RWPE1 (cell line): Measurements from ENCODE around the gene LAPTM5.

Source experiments
- CTCF ChIA-PET: fragments of 350-600 bp; sonication (Branson Sonifier 250); formaldehyde crosslinking; extraction: SDS; loops from one replicate; lab custom pipeline; 2021; lab: Yijun Ruan, JAX
- POLR2A ChIA-PET: fragments of 400-600 bp; formaldehyde crosslinking; extraction: SDS; loops from one replicate; lab custom pipeline; 2020; ENCODE audit warnings: antibody characterized with exemption; ENCODE audit not compliant: low non-redundant PET; lab: Yijun Ruan, JAX
- DNase-seq: peaks from one replicate; pipeline ENCODE4 v3.0.0; 2012; ENCODE audit warnings: low spot score
- H3K27ac ChIP-seq: fragments of 450-650 bp; 2 replicates; pipeline ENCODE4 v1.5.1; 2017
- CTCF ChIP-seq: fragments of 450-650 bp; conservative IDR thresholded peaks from 2 replicates; pipeline ENCODE4 v1.5.1; 2017; ENCODE audit warnings: low read depth, mild to moderate bottlenecking

LAPTM5 gene

GRCh38 chr1:30732277-30732996, 25.1 kb downstream of the LAPTM5 start:
- no peak overlapping the region for H3K27ac ChIP-seq
- POLR2A ChIA-PET = no interaction called here
- DNase-seq = no peak
- no peak for TF ChIP-seq CTCF
- CTCF ChIA-PET = no interaction called here

- POLR2A ChIA-PET = no interaction called here
- DNase-seq = no peak
- CTCF ChIA-PET = no interaction called here
- no peak for TF ChIP-seq CTCF
- H3K27ac ChIP-seq = no peak overlapping the region
Observed at GRCh38 chr1:30731806-30732276, 25.7 kb downstream of the LAPTM5 start.

GRCh38 chr1:30731109-30731805, 26.3 kb downstream of the LAPTM5 start:
- no peak overlapping the region for H3K27ac ChIP-seq
- CTCF ChIA-PET = no interaction called here
- POLR2A ChIA-PET = no interaction called here
- no peak for DNase-seq
- no peak for TF ChIP-seq CTCF

GRCh38 chr1:30730346-30731108, 27.0 kb downstream of the LAPTM5 start:
- DNase-seq = no peak
- POLR2A ChIA-PET = no interaction called here
- CTCF ChIA-PET = interaction anchor here (0.7 kb wide), 1 partner anchor 181 kb away, joined by 3 read pairs; no protein-coding TSS in a partner anchor
- TF ChIP-seq CTCF = no peak
- H3K27ac ChIP-seq = no peak overlapping the region

- DNase-seq = no peak
- ChIA-PET POLR2A (interaction anchor here (0.5 kb wide), 1 partner anchor 1562 kb away, joined by 4 read pairs; the partner anchor contains the start of gene HDAC1), CTCF (interaction anchor here (0.7 kb wide), 1 partner anchor 181 kb away, joined by 3 read pairs; no protein-coding TSS in a partner anchor)
- no peak for TF ChIP-seq CTCF
- no peak overlapping the region for H3K27ac ChIP-seq
Observed at GRCh38 chr1:30729901-30730300, 27.7 kb downstream of the LAPTM5 start.
